Panc1 (cell line): Measurements from ENCODE around the gene NCKAP5L.

Experiments
- TCF7L2 ChIP-seq: IDR thresholded peaks from 2 replicates; pipeline ENCODE4 v1.6.1; 2011; ENCODE audit warnings: mild to moderate bottlenecking, low read depth, low read length, inconsistent platforms
- TF ChIP-seq, protein P1 (sequence below), 2 experiments: IDR thresholded peaks; 2 replicates each; pipeline ENCODE4 v1.6.1; 2011 to 2012; ENCODE audit warnings: low read depth in 2 of 2, control low read depth in 1 of 2, low read length in 1 of 2, mild to moderate bottlenecking in 1 of 2, moderate library complexity in 1 of 2; ENCODE audit not compliant: insufficient read depth in 1 of 2

GRCh38 chr12:49811136-49811535 is 17.1 kb downstream of the NCKAP5L start:
- no peak for TF ChIP-seq TCF7L2
- TF ChIP-seq, protein P1, sequence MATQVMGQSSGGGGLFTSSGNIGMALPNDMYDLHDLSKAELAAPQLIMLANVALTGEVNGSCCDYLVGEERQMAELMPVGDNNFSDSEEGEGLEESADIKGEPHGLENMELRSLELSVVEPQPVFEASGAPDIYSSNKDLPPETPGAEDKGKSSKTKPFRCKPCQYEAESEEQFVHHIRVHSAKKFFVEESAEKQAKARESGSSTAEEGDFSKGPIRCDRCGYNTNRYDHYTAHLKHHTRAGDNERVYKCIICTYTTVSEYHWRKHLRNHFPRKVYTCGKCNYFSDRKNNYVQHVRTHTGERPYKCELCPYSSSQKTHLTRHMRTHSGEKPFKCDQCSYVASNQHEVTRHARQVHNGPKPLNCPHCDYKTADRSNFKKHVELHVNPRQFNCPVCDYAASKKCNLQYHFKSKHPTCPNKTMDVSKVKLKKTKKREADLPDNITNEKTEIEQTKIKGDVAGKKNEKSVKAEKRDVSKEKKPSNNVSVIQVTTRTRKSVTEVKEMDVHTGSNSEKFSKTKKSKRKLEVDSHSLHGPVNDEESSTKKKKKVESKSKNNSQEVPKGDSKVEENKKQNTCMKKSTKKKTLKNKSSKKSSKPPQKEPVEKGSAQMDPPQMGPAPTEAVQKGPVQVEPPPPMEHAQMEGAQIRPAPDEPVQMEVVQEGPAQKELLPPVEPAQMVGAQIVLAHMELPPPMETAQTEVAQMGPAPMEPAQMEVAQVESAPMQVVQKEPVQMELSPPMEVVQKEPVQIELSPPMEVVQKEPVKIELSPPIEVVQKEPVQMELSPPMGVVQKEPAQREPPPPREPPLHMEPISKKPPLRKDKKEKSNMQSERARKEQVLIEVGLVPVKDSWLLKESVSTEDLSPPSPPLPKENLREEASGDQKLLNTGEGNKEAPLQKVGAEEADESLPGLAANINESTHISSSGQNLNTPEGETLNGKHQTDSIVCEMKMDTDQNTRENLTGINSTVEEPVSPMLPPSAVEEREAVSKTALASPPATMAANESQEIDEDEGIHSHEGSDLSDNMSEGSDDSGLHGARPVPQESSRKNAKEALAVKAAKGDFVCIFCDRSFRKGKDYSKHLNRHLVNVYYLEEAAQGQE (IDR thresholded peaks at IDR 0.05; ENCODE audit: insufficient read depth in 1 of 2, low read depth in 2 of 2, low read length in 1 of 2) = no peak
